GM21717 (cell line): ENCODE measurements around the gene TGFBR2.

Source experiments
- ATAC-seq: cut with Tn5 transposase; IDR thresholded peaks from one replicate; pipeline ENCODE4 v1.9.1; 2021; ENCODE audit warnings: mild to moderate bottlenecking, moderate library complexity; ENCODE audit not compliant: unreplicated experiment

Gene TGFBR2

DNA sequence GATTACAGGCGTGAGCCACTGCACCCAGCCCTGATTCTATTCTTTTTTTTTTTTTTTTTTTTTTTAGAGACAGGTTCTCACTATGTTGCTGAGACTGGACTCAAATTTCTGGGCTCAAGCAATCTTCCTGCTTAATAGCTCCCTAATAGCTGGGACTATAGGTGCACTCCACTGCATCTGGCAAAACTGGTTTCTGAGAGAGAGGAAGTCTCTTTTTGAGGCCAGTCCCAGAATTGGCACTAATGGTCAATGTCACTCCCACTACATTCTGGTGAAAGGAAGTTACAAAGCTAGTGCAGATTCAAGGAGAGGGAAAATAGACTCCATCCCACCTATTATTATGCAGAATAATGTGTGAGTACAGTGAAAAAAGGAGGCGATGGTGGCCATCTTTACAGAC, 5.8 kb upstream of the TGFBR2 start:
- no peak for ATAC-seq

DNA sequence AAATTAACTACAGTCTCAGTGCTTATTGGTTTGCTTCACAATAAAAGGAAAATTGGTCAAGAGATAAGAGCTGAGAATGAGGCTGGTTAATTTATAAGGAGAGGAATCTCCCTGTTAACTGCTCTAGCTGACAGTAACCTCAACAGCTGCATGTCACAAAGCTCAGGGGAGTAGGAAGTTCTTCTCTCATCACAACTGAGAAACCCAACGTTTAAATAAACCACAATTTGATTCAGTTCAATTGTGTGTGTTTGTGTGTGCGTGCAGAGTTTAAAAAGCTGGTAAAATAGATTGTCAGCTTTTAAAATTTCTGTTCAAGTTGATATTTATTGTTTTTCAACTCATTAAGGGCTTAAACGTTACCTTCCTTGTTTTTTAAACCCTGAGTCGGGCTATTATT, 3.5 kb upstream of the TGFBR2 start:
- ATAC-seq: no peak

DNA sequence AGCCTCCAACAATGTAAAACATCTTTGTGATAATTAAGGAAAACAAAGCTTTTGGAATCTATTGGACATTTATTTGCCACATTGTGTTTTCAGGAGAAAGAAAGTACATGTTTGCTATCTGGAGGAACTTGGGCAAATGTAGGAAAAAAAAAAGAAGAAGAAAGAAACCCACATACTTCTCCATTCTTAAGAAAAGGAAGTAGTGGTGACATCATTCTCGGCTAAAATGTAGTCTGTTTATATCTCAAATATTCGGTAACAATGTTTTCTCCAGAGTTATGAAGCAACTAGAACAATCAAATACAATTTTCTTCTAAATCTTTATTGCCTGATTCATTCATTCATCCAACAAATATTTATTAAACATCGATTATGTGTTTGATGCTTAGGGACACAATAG, 2.3 kb upstream of the TGFBR2 start:
- no peak for ATAC-seq

DNA sequence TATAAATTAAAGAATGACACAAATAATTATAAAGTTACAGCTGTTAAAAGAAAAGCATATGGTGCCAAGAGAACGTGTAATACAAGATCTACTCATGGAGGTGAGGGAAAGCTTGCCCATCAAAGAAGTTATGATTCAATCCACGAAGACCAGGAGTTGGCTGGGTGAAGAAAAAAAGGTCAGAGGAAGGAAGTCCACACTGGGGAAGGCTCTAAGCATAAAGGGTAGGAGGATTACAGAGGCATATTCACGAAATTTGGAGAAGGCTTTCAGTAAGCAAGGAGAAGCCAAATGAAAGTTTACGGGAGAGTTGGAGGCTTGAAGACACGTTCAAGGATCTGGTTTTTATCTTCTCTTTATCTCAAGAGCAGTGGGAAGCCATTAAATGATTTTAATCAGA, 1.8 kb upstream of the TGFBR2 start:
- ATAC-seq: no peak

DNA sequence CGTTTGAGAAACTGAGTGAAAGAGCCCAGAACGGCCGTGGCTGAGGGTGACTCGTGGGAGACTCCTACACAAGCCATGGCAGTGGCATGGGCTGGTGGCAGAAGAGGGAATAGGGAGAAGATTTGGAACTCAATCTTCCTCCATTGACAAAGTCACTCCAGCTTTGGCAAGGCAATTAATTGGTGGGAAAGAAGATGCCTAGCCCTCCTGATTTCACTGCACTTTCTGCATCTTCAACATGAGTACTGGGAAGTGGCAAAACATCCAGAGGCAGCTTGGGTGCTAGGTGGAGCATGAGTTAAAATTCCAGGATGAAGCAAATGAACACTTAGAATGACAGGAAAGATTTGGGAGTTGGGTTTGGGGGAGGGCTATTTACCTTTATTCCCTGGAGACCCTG, 1.4 kb upstream of the TGFBR2 start:
- no peak for ATAC-seq

DNA sequence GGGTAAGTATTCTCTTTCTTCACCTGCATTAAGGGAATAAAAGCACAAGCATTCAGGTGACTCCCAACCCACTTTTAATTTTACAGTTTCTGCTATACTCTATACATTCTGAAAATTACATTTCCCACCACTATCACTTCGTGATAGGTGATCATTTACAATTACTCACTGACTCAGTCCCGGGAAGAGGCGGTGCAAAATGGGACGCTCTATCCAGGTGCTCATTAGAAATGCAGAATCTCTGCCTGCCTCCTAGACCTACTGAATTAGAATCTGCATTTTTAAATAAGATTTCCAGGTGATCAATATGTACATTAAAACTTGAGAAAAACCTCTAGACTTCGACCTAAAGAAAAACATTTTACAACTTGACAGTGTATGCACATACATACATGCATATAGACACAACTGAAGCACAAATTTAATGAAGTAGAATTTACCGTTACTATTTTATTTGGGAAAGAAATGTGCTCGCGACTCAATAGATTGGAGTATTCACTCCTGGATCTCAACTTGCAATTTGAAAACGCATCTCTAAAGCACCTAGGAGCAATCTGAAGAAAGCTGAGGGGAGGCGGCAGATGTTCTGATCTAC, 598 bp upstream of the TGFBR2 start:
- ATAC-seq: no peak

DNA sequence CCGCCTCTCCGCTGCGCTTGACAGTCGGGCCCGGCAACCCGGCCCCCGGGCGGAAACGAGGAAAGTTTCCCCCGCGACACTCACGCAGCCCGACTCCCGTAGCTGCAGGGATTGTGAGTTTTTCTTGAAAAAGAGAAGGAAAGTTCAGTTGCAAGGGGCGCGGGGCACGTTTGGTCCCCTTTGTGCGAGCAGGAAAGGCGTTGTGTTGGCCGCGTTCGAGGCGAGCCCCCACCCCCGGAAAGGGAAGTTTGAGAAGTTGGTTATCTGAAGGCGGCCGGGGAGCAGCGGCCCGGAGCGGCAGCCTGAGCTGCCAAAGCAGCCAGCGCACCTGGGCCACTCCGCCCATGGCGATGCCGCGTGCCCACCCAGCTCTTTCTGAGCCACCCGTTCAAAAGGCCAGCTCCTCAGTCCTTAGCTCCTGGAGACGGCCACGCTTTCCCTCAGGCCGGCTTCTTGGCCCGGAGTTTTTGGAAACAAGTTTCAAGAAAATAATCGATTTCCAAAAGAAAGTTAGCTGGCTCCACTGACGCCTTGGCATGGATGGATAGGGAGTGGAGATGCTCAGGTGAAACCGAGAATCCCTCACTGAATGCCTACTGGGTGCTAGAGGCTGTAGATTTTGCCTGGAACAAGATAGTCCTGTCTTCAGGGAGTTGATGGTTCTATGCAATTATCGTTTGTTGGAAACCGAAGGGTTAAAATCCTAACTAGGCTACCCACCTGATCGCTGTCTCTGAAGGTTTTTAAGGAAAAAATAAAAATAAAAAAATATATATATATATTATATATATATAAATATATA, 832 bp downstream of the TGFBR2 start:
- ATAC-seq: peak; percentile 59

DNA sequence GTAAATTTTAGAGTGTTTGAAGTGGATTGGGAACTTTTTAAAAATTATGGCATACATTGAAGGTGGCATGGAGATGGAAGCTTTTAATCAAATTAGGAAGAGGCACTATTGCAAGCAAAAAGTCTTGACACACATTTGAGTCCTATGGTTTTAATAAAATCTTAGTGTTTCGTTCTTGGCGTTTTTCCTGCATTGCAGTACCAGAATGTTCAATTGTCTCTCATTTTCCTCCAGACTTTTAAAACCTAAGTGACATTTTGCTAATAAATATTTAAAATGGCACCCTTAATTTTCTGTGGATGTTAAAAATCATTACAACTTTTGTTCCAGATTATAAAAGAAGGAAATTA, 2.2 kb downstream of the TGFBR2 start:
- ATAC-seq: no peak

DNA sequence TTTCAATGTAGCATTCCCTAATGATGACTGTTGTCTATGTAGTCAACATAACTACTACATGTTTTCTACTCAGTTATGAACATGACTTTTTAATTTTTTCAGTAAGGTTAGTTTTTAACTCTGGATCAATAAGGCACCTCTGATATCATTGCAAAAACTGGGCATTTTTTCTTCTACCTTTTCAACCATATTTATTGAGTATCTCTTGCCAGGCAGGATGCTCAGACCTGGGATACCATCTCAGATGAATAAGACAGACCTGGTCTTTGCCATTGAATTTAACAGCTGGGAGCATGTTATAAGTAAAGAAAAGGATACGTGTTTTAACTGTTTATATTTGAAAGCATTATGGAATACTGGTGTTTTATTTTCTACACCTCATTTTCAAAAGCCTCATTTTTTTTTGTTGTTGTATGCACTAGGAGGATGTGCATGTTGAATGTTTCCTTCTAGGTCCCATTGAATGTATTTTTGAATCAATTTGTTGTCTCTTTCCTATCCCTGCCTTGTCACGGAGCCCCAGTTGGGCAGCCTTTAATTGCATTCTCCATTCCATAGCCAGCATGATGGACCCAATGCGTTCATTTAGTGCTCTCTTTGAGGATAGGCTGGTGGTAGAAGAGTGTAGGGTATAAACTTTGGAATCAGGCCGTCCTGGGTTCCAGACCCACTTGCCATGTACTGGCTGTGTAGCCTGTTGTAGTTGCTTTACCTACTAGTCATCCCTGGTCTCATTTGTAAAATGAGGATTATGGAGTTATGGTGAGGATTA, 3.7 kb downstream of the TGFBR2 start:
- no peak for ATAC-seq

DNA sequence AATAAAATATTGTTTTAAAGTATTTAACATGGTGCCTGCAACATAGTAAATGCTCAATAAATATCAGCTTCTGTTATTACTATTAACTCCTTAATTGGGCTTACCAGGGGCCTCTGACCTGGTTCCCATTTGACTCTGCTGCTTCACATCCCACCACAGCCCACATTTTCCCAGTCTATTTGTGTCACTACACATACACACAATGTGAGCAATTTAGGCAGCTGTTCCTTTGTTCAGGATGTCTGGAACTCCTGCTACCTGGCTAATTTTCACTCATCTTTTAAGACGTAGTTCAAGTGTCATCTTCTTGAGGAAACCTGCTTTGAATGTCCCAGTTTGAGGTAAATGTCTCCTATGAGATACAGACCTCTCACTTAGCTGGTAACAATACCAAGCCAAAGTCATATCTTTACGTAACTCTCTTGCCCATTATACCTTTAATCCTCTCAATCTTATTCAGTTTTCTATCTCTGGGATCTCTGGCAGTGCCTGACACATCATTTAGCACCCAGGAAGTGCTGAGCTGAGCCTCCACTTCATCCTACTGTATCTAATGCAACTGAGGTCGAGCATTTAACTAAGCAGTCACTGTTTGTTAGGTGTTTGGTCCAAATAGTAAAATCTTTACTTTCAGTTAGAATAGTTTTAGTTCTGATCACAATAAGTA, 4.4 kb downstream of the TGFBR2 start:
- no peak for ATAC-seq

DNA sequence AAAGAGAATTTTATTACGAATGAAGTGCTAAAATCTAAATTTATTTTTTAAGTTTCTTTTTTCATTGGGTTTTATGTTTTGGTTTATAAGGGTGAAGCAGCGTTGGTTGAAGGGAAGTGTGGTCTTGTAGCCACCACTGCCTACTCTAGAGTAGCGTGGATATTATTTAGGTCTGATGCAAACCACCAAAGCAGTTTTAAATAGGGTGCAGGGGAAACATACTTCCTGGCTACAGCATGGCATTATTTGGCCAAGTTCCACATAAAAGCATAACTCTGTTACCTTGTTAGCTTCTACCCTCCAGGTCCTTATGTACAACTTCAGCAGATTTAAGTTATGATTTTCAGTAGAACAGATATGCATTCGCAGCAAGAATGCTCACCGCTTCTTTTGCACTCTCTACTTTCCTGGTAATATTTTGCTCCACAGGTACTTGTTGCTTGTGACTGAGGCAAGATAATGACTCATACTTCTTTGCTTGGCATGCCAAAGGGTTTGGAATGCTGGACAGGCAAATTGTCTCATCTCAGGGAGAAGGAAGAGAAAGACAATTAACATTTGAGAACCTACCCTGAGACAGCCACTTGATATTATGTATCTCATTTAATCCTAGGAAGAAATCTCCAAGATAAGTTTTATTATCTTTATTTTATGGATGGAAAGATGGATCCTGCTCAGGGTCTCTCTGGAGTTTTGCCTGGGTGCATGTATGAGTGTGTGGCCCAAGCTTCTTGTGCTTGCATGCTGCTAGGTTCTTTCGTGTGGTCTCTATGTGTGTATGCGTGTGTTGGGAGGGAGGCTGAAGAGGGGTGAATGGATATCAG, 5.4 kb downstream of the TGFBR2 start:
- no peak for ATAC-seq

DNA sequence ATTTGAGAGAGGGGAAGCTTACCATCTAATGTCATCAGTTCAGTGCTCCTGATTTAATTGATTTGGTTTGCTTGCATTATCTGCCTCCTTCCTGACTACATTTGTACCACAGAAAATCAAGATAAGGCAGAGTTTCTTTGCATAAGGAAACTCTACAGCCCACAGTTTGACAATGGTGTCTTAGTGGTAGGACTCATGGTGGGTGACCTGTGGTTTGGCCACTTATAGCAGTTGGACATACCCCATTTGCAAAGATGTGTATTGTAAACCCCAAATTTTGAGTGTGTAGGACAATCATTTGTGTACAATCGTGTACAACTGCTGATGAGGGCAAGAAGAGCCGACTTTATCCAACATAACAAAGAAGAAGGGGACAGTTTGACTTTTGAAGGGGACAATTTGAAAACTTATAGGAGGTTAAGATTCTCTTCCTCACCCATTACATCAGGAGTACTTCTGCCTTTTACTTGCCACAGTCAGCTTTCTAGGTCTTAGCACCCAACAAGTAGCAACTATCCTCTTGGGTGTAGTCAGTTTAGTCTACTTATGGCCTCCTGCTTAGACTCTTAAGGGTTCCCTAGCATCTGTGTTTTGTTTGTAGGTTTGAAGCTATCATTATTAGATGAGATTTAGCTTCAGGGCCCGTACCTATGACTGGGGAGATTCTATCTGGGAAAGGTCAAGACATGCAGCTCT, 6.2 kb downstream of the TGFBR2 start:
- no peak for ATAC-seq

DNA sequence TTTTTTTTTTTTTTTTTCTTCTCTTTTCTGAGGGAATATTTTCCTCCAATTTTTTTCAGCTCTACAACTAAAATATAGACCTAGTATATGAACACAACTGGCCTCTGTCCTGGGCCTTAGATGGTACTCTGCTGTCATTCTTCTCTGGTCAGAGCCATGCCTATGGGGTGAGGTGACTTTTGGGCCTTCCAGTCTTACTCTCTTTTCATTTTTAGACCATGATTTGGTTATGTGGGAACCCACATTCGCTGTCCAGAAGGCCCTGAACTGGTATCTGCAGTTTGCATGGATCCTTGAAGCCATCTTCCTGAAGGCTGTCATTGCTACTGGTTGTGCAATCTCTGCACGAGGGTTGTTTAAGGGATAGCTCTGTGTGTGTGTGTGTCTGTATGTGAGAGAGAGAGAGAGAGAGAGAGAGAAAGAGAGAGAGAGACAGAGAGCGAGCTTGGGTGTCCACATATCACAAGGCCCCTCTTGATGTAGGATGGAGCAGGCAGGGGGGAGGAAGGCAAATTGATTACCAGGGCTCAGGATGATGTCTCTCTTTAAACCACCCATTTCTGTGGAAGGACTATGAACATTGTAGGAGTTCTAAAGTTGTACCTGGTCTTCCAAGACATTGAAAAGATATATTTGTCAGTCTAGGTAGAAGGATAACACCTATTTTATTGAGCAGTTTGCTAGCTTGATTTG, 6.9 kb downstream of the TGFBR2 start:
- no peak for ATAC-seq

DNA sequence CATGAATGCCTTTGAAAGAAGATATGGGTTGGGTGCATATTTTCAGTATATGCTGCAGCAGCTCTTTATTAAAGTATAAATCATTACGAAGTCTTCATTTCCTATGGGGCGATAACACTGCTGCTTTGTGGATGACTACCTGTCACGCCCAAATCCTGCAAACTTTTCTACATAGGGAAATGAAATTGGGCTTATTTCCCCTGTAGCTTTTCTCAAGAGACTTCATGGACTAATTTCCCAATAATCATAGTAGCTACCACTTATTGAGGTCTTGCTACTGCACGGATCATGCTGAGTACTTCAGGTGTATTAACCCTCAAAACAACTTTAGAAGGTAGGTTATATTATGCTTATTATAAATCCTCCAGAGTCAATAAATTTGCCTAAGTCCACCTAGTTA, 8.0 kb downstream of the TGFBR2 start:
- no peak for ATAC-seq

DNA sequence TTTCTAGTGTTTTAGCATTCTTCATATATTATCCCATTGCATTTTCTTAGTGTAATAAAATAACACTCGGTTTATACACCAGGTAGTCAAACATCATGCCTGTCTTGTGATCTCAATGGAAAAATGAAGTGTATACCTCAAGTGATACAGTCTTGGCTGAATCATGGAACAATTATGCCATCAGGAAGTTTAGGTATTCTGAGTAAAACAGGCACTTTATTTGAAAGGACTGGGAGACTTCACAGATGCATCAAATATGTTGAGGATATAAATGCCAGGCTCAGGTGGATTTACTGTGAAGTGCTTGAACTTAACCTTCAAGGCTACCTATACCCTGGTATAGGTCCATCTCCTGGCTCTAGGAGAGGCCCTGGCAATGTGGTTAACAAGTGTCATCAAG, 8.5 kb downstream of the TGFBR2 start:
- ATAC-seq: no peak

DNA sequence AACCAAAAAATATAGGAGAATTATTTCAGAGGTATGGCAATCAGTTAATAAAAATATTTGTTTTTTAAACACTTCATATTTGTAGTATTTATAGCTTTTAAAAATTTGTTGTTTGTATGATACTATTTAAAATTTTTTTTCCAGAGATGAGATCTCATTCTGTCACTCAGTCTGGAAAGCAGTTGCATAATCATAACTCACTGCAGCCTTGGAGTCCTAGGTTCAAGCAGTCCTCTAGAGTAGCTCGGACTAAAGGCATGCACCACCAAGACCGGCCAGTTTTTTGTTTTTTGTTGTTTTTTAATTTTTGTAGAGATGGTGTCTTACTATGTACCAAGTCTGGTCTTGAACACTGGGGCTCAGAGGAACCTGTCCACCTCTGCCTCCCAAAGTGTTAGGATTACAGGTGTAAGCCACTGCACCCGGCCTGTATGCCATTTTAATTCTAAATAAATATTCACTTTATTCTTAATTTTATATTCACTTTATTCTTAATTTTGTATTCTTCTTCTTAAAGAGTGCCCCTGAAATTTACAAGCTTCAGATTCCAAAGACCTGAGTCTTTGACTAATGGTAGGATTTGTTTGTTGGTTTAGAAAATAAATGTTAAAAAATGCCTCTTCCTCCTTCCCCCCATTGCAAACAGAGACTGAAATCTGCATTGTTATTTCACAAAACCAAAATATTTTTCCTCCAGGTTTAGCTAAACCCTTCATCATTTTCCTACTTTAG, 9.4 kb downstream of the TGFBR2 start:
- no peak for ATAC-seq

DNA sequence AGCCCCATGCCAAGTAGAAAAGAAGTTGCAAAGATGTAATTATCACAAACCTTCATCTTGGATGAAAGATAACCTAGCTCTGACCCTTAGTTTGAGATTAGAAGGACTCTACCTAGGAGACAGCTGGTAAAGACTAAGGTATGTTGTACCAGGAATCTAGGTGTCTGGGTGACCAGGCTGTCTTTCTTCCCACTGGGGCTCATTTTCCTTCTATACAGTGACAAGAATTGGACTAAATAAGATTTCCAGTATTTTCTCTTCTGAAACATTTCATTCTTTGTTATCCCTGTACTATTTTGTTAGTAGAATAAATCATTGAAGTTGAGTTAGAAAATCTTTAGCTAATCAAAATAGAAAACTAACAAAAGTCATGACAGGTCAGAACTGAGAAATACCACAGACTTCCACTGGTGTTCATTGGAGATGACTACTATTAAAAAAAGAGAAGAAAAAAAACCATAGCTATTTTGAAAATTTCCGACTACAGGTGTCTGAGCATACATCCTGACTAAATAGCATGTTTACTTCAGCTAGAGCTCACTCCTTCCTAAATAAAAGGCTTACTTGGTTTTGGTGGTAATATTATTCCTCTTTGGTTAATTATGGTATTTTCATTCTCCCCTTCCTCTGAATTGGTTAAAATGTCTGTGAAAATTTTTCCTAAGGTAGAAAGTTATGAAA, 10.1 kb downstream of the TGFBR2 start:
- no peak for ATAC-seq

DNA sequence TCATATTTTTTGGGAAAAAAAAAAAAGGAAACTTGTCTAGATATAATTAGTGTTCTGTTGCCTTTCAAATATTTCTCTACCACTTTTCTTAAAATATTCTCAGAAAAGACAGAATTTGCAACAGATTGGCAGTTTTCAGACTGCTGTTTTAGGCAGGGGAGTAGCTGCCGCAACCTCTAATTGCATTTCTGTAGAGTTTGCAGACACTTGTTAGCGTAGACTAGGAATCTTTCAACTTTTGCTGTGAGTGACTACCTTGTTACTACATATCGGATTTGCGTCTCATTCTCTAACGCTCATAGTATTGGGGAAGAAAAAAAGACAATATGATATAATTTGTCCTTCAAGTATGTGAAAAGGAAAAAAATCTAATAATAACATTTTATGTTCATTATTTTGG, 10.7 kb downstream of the TGFBR2 start:
- no peak for ATAC-seq
